ENCODE results near the gene LRMDA.

DNA sequence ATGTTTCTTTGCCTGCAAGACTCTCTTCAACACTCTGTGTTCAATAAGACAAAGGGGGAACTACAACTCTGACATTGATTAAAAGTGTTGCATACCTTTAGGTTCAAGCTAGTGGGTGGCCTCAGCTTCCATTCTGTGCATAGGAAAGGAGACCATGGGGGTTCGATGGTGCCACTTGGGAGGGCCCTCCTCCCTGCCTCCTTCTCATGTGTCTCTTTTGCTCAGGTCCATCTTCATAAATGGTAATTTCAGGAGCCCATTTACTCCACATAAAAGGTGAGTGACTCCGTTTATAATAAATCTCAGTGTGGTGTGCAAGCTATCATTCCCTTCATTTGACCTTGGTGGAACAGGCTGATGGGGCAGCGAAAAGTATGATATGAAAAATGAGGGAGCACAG lies 285.1 kb downstream of the LRMDA start:
- TF ChIP-seq, protein P1, sequence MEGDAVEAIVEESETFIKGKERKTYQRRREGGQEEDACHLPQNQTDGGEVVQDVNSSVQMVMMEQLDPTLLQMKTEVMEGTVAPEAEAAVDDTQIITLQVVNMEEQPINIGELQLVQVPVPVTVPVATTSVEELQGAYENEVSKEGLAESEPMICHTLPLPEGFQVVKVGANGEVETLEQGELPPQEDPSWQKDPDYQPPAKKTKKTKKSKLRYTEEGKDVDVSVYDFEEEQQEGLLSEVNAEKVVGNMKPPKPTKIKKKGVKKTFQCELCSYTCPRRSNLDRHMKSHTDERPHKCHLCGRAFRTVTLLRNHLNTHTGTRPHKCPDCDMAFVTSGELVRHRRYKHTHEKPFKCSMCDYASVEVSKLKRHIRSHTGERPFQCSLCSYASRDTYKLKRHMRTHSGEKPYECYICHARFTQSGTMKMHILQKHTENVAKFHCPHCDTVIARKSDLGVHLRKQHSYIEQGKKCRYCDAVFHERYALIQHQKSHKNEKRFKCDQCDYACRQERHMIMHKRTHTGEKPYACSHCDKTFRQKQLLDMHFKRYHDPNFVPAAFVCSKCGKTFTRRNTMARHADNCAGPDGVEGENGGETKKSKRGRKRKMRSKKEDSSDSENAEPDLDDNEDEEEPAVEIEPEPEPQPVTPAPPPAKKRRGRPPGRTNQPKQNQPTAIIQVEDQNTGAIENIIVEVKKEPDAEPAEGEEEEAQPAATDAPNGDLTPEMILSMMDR (conservative IDR thresholded peaks at IDR 0.05; ENCODE audit: low read length) = no peak
- no peak for TF ChIP-seq EZH2phosphoT487 (IDR thresholded peaks at IDR 0.05; ENCODE audit: borderline replicate concordance, low read depth, low read length)

All from OCI-LY7 (cell line).